HEK293 (cell line): Measurements from ENCODE around the gene SSBP2.

Source experiments
- CTCF ChIA-PET: fragments of 350-600 bp; formaldehyde crosslinking; extraction: SDS; loops from one replicate; lab custom pipeline; 2021; ENCODE audit warnings: antibody characterized with exemption; lab: Yijun Ruan, JAX
- POLR2A ChIA-PET: fragments of 300-600 bp; formaldehyde crosslinking; extraction: SDS; loops from one replicate; lab custom pipeline; 2020; ENCODE audit warnings: antibody characterized with exemption, inconsistent platforms; lab: Yijun Ruan, JAX
- H3K27ac ChIP-seq: fragments of 200-500 bp; sonication (Bioruptor generic); 2 replicates; pipeline ENCODE4 v1.5.1; 2014; ENCODE audit warnings: low read depth, low read length, control low read depth, inconsistent platforms; ENCODE audit errors: extremely low read depth
- H3K36me3 ChIP-seq, 2 experiments: fragments of 200-500 bp in 1 of 2; sonication (Bioruptor generic) in 1 of 2; 1 replicate in 1 of 2; 2 replicates in 1 of 2; pipeline ENCODE4 v1.5.1; 2014 to 2017; ENCODE audit warnings: inconsistent platforms in 2 of 2, low read length in 2 of 2; ENCODE audit not compliant: control insufficient read depth in 2 of 2, insufficient read depth in 1 of 2
- H3K4me1 ChIP-seq: fragments of 200-500 bp; sonication (Bioruptor generic); 2 replicates; pipeline ENCODE4 v1.5.1; 2014; ENCODE audit warnings: mild to moderate bottlenecking, low read length, inconsistent platforms; ENCODE audit not compliant: control insufficient read depth, insufficient read depth
- H3K4me3 ChIP-seq: 2 replicates; pipeline ENCODE4 v1.5.1; 2011; ENCODE audit warnings: low read depth, mild to moderate bottlenecking, control low read depth, low read length, moderate library complexity
- H3K9me3 ChIP-seq: fragments of 200-500 bp; sonication (Bioruptor generic); 2 replicates; pipeline ENCODE4 v1.5.1; 2014; ENCODE audit warnings: low read depth, low read length, inconsistent platforms; ENCODE audit not compliant: control insufficient read depth, insufficient read depth
- GLI2 ChIP-seq: fragments of 450-650 bp; formaldehyde crosslinking; IDR thresholded peaks from 2 replicates; pipeline ENCODE4; 2017; ENCODE audit warnings: missing biosample characterization, missing genetic modification characterization, low read depth, borderline replicate concordance
- HOXD13 ChIP-seq: sonication (generic); formaldehyde crosslinking; IDR thresholded peaks from 2 replicates; pipeline ENCODE4 v1.8.0; 2022; ENCODE audit warnings: missing genetic modification reagents, borderline replicate concordance
- KLF10 ChIP-seq: fragments of 450-650 bp; IDR thresholded peaks from 2 replicates; pipeline ENCODE4 v1.5.1; 2018; ENCODE audit warnings: missing biosample characterization, mild to moderate bottlenecking, missing genetic modification characterization
- SALL2 ChIP-seq: fragments of 450-650 bp; formaldehyde crosslinking; IDR thresholded peaks from 2 replicates; pipeline ENCODE4 v1.5.0; 2017; ENCODE audit warnings: missing biosample characterization, mild to moderate bottlenecking, missing genetic modification characterization, borderline replicate concordance
- YY1 ChIP-seq: fragments of 450-650 bp; formaldehyde crosslinking; IDR thresholded peaks from 2 replicates; pipeline ENCODE4 v1.5.1; 2018; ENCODE audit warnings: missing biosample characterization, missing genetic modification characterization
- YY2 ChIP-seq: fragments of 450-650 bp; formaldehyde crosslinking; IDR thresholded peaks from 2 replicates; pipeline ENCODE4 v1.5.1; 2016; ENCODE audit warnings: missing biosample characterization, missing genetic modification characterization
- ZBTB1 ChIP-seq: fragments of 450-650 bp; formaldehyde crosslinking; IDR thresholded peaks from 2 replicates; pipeline ENCODE4 v1.5.1; 2016; ENCODE audit warnings: missing biosample characterization, missing genetic modification characterization
- ZBTB21 ChIP-seq: fragments of 450-650 bp; formaldehyde crosslinking; IDR thresholded peaks from 2 replicates; pipeline ENCODE4 v1.5.1; 2017; ENCODE audit warnings: missing biosample characterization, missing genetic modification characterization
- ZFP41 ChIP-seq: fragments of 450-650 bp; formaldehyde crosslinking; IDR thresholded peaks from 2 replicates; pipeline ENCODE4 v1.5.1; 2016; ENCODE audit warnings: missing biosample characterization, missing genetic modification characterization, borderline replicate concordance
- ZNF175 ChIP-seq: fragments of 450-650 bp; formaldehyde crosslinking; IDR thresholded peaks from 2 replicates; pipeline ENCODE4 v1.5.1; 2016; ENCODE audit warnings: missing biosample characterization, missing genetic modification characterization
- ZNF221 ChIP-seq: fragments of 450-650 bp; formaldehyde crosslinking; IDR thresholded peaks from 2 replicates; pipeline ENCODE4 v1.5.1; 2017; ENCODE audit warnings: missing biosample characterization, missing genetic modification characterization, borderline replicate concordance
- ZNF23 ChIP-seq: fragments of 450-650 bp; formaldehyde crosslinking; IDR thresholded peaks from 2 replicates; pipeline ENCODE4 v1.5.1; 2016; ENCODE audit warnings: missing biosample characterization, missing genetic modification characterization, borderline replicate concordance
- ZNF354C ChIP-seq: fragments of 450-650 bp; formaldehyde crosslinking; IDR thresholded peaks from 2 replicates; pipeline ENCODE4 v1.5.1; 2016; ENCODE audit warnings: missing biosample characterization, missing genetic modification characterization, low read depth, borderline replicate concordance
- ZNF391 ChIP-seq: fragments of 450-650 bp; formaldehyde crosslinking; IDR thresholded peaks from 2 replicates; pipeline ENCODE4 v1.5.1; 2016; ENCODE audit warnings: low read depth, missing biosample characterization, missing genetic modification characterization, borderline replicate concordance
- ZNF426 ChIP-seq: fragments of 450-650 bp; formaldehyde crosslinking; IDR thresholded peaks from 2 replicates; pipeline ENCODE4 v1.5.1; 2017; ENCODE audit warnings: missing biosample characterization, missing genetic modification characterization, mild to moderate bottlenecking, inconsistent platforms, moderate library complexity
- ZNF558 ChIP-seq: fragments of 450-650 bp; formaldehyde crosslinking; IDR thresholded peaks from 2 replicates; pipeline ENCODE4 v1.5.1; 2016; ENCODE audit warnings: missing biosample characterization, missing genetic modification characterization
- ZNF561 ChIP-seq: fragments of 450-650 bp; IDR thresholded peaks from 2 replicates; pipeline ENCODE4 v1.5.1; 2018; ENCODE audit warnings: missing biosample characterization, missing genetic modification characterization, borderline replicate concordance
- ZNF623 ChIP-seq: fragments of 450-650 bp; formaldehyde crosslinking; IDR thresholded peaks from 2 replicates; pipeline ENCODE4 v1.5.1; 2016; ENCODE audit warnings: missing biosample characterization, missing genetic modification characterization
- TF ChIP-seq, protein P1 (sequence below): fragments of 450-650 bp; formaldehyde crosslinking; conservative IDR thresholded peaks from 2 replicates; pipeline ENCODE4 v1.5.1; 2016; ENCODE audit warnings: low read depth, missing biosample characterization, missing genetic modification characterization
- TF ChIP-seq, protein P2 (sequence below): fragments of 450-650 bp; formaldehyde crosslinking; optimal IDR thresholded peaks from 2 replicates; pipeline ENCODE3; 2016; ENCODE audit warnings: missing biosample characterization, mild to moderate bottlenecking, missing genetic modification characterization
- TF ChIP-seq, protein P3 (sequence below): fragments of 450-650 bp; formaldehyde crosslinking; IDR thresholded peaks from 2 replicates; pipeline ENCODE4 v1.5.1; 2017; ENCODE audit warnings: missing biosample characterization, mild to moderate bottlenecking, missing genetic modification characterization, moderate library complexity
- TF ChIP-seq, protein P4 (sequence below): fragments of 450-650 bp; formaldehyde crosslinking; IDR thresholded peaks from 2 replicates; pipeline ENCODE4 v1.5.0; 2017; ENCODE audit warnings: missing biosample characterization, missing genetic modification characterization, borderline replicate concordance
- TF ChIP-seq, protein P5 (sequence below): fragments of 450-650 bp; formaldehyde crosslinking; IDR thresholded peaks from 2 replicates; pipeline ENCODE4 v1.5.1; 2016; ENCODE audit warnings: missing biosample characterization, missing genetic modification characterization, low read depth

The SSBP2 gene

DNA sequence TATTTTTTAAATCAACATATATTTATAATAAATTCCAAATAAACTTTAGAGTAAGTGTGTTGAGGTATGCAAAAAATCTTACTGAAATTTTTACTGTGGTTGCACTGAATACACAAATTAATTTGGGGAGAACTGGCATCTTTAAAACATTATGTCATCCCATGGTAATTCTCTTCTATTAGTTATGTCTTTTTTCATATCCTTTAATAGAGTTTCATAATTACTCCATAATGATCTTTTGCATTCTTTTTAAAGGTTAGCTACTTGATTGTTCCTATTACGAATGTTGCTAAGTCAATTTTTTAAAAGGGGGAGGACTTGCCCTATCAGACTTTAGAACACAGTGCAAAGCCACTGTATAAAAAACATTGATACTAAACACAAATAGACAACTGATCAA, 26.8 kb downstream of the SSBP2 start:
- Histone ChIP-seq H3K4me1 (peaks cover 6% of the 10 kb centered on the region; the same call in 1 of the 2 replicates), H3K27ac (no peak overlapping the region), H3K9me3 (no peaks in the 10 kb centered on the region), H3K36me3 (no peaks in the 10 kb centered on the region), H3K4me3 (no peak overlapping the region)
- TF ChIP-seq GLI2 (tag by site-specific recombination) (no peak), SALL2 (no peak), HOXD13 (CRISPR knock-in tag) (no peak), ZNF175 (tag by site-specific recombination) (no peak), ZNF354C (tag by site-specific recombination) (no peak)
- ChIA-PET CTCF (interaction anchor here (0.8 kb wide), 1 partner anchor 486 kb away, joined by 4 read pairs; no protein-coding TSS in a partner anchor), POLR2A (no interaction called here)

DNA sequence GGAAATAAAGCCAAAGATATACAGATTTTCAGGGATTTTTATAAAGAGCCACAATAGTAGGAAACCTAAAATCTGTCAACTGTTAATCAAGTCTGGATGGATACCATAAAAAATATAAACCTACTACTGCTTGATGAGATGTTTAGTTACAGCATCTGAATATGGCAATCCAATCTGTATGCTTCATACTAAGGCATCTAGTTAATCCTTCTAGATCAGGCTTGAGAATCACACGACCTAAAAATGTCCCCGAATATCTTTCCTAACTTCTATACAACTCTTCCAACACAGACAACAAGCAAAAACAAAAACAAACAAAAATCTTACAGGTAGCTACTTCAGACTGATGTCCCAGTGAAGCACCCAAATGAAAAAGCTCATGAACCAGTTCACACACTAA, 29.8 kb downstream of the SSBP2 start:
- peaks cover 14% of the 10 kb centered on the region; the same call in 1 of the 2 replicates for H3K4me1 ChIP-seq

More for the DNA sequence above, 29.8 kb downstream of the SSBP2 start:
- no peaks in the 10 kb centered on the region for H3K9me3 ChIP-seq
- H3K36me3 ChIP-seq, result no peaks in the 10 kb centered on the region
- TF ChIP-seq GLI2 (tag by site-specific recombination) (no peak), ZNF23 (tag by site-specific recombination) (no peak), ZFP41 (tag by site-specific recombination) (no peak), ZNF426 (tag by site-specific recombination) (no peak), ZNF623 (tag by site-specific recombination) (no peak), KLF10 (tag by site-specific recombination) (no peak), ZNF391 (tag by site-specific recombination) (no peak), YY1 (tag by site-specific recombination) (no peak), ZBTB1 (no peak), ZNF221 (tag by site-specific recombination) (no peak), YY2 (no peak), ZBTB21 (tag by site-specific recombination) (no peak), ZNF561 (no peak), ZNF558 (no peak)
- TF ChIP-seq, protein P1, sequence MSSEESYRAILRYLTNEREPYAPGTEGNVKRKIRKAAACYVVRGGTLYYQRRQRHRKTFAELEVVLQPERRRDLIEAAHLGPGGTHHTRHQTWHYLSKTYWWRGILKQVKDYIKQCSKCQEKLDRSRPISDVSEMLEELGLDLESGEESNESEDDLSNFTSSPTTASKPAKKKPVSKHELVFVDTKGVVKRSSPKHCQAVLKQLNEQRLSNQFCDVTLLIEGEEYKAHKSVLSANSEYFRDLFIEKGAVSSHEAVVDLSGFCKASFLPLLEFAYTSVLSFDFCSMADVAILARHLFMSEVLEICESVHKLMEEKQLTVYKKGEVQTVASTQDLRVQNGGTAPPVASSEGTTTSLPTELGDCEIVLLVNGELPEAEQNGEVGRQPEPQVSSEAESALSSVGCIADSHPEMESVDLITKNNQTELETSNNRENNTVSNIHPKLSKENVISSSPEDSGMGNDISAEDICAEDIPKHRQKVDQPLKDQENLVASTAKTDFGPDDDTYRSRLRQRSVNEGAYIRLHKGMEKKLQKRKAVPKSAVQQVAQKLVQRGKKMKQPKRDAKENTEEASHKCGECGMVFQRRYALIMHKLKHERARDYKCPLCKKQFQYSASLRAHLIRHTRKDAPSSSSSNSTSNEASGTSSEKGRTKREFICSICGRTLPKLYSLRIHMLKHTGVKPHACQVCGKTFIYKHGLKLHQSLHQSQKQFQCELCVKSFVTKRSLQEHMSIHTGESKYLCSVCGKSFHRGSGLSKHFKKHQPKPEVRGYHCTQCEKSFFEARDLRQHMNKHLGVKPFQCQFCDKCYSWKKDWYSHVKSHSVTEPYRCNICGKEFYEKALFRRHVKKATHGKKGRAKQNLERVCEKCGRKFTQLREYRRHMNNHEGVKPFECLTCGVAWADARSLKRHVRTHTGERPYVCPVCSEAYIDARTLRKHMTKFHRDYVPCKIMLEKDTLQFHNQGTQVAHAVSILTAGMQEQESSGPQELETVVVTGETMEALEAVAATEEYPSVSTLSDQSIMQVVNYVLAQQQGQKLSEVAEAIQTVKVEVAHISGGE (tag by site-specific recombination), result no peak
- TF ChIP-seq, protein P2, sequence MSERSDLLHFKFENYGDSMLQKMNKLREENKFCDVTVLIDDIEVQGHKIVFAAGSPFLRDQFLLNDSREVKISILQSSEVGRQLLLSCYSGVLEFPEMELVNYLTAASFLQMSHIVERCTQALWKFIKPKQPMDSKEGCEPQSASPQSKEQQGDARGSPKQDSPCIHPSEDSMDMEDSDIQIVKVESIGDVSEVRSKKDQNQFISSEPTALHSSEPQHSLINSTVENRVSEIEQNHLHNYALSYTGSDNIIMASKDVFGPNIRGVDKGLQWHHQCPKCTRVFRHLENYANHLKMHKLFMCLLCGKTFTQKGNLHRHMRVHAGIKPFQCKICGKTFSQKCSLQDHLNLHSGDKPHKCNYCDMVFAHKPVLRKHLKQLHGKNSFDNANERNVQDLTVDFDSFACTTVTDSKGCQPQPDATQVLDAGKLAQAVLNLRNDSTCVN (tag by site-specific recombination), result no peak
- TF ChIP-seq, protein P3, sequence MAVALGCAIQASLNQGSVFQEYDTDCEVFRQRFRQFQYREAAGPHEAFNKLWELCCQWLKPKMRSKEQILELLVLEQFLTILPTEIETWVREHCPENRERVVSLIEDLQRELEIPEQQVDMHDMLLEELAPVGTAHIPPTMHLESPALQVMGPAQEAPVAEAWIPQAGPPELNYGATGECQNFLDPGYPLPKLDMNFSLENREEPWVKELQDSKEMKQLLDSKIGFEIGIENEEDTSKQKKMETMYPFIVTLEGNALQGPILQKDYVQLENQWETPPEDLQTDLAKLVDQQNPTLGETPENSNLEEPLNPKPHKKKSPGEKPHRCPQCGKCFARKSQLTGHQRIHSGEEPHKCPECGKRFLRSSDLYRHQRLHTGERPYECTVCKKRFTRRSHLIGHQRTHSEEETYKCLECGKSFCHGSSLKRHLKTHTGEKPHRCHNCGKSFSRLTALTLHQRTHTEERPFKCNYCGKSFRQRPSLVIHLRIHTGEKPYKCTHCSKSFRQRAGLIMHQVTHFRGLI (tag by site-specific recombination), result no peak
- TF ChIP-seq, protein P4, sequence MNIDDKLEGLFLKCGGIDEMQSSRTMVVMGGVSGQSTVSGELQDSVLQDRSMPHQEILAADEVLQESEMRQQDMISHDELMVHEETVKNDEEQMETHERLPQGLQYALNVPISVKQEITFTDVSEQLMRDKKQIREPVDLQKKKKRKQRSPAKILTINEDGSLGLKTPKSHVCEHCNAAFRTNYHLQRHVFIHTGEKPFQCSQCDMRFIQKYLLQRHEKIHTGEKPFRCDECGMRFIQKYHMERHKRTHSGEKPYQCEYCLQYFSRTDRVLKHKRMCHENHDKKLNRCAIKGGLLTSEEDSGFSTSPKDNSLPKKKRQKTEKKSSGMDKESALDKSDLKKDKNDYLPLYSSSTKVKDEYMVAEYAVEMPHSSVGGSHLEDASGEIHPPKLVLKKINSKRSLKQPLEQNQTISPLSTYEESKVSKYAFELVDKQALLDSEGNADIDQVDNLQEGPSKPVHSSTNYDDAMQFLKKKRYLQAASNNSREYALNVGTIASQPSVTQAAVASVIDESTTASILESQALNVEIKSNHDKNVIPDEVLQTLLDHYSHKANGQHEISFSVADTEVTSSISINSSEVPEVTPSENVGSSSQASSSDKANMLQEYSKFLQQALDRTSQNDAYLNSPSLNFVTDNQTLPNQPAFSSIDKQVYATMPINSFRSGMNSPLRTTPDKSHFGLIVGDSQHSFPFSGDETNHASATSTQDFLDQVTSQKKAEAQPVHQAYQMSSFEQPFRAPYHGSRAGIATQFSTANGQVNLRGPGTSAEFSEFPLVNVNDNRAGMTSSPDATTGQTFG (tag by site-specific recombination), result no peak
- TF ChIP-seq, protein P5, sequence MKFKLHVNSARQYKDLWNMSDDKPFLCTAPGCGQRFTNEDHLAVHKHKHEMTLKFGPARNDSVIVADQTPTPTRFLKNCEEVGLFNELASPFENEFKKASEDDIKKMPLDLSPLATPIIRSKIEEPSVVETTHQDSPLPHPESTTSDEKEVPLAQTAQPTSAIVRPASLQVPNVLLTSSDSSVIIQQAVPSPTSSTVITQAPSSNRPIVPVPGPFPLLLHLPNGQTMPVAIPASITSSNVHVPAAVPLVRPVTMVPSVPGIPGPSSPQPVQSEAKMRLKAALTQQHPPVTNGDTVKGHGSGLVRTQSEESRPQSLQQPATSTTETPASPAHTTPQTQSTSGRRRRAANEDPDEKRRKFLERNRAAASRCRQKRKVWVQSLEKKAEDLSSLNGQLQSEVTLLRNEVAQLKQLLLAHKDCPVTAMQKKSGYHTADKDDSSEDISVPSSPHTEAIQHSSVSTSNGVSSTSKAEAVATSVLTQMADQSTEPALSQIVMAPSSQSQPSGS (tag by site-specific recombination), result no peak
- H3K27ac ChIP-seq, result no peak overlapping the region
- ChIA-PET CTCF (no interaction called here), POLR2A (no interaction called here)
- H3K4me3 ChIP-seq, result no peak overlapping the region
